IPS DF 19.7 (cell line): ENCODE data around the gene ADRA2A.

Experiments
- DNase-seq: peaks from one replicate; pipeline ENCODE4 v3.0.0-alpha.2; 2013; ENCODE audit warnings: low read depth, low spot score

ADRA2A gene

DNA sequence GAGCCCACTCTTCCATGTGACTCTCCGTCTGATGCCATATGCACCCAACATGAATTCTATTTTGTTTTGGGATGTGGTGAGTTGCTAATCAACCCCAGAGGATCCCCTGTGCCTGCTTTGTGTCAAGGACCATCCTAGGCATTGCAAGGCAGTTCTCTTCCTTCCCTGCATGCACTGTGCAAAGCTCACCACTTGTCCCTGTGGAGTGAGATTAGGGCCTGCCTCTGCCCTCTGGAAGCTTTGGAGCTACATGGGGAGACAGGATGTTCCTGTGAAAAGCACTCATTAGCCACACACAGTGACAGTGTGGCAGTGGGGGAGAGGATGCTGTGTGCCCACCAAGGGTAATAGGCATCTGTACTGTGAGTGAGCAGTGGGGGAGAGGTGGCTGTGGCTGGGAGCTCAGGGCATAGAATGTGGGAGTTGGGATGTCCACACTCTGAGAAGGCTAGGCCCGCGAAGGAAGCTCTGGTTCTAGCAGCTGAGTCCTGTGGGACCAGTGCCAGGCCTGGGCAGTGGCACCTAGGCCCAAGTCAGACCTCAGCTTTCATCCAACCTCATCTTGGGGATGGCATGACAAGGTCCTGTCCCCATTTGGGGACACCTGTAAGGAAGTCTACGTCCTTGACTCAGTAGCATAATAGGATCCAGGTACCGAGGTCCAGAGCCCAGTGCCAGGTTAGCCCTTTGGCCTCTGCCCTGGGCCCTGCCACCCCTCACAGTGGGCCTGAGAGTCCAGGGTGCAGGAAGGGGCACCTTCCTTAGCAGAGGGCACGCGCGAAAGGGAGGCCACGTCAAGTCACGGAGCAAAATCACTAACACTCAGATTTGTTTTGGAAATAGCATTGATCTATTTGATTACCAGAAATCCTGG lies 6.6 kb downstream of the ADRA2A start:
- DNase-seq: no peak

DNA sequence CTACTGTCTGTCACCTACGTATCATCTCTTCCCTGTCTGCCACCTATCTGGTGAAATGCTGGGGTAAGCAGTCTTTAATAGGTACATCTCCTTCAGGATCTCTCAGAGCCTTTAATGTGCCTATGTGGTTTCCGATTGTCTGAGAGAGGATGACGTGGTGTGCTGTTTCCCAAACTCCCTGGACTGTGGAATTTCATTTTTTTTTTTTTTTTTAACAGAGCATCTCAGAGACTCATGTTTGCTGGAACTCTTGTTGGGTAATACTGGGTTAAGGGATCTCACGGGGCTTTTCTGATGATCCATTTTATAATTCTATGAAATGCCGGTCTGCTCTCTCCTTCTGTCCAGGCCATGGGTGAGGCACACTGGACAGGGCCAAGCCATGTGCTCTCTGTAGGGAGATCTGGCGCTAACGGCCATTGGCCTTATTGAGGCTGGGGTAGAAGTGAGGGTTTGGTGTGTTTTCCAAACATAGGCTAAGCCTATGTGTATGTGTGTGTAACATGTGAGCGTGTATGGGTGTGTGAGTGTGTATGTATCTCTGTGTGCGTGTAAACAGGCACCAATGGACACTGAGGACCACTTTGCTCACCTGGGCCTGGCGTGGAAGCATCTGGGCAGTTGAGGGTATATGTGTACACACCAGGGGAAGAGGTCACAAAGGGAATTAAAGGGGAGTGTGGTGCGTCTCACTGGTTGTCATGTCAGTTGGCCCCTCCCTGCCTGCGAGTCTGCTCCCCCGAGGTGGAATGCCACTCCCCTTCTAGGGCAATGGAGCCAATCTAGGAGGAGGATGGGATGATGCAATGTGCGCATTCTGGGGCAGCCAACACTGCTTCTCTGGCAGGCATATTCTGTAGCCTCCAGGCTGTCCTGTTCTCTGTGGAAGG lies 7.8 kb downstream of the ADRA2A start:
- DNase-seq: no peak

DNA sequence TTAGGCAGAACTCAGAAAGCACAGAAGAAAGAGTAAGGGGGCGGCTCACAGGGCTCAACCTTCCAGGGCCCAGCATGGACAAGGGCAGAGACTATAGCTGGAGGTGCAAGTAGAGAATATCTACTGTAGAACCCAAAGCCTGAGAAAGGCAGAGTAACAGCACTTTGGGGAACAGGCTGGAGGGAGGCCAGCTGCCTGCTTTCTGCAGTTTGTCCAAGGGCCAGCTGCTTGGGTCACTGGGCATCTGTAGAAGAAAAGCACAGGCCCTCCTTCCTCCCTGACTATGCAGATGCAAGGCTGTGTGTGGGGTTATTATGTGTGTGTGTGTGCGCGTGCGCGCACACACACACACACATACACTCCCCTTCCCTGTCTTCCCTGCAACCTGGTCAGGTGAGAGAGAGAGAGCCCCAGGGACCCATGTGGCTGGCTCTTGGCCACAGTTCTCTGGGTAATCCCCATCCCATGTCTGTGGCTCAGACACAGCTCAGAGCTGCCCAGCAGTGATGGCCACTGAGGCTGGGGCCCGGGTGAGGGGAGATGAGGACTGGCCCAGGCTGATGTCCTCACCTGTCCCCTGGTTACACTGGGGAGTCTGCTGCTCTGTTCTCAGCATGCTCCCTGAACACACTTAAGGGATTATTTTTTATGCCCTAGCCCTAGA lies 9.0 kb downstream of the ADRA2A start:
- no peak for DNase-seq

DNA sequence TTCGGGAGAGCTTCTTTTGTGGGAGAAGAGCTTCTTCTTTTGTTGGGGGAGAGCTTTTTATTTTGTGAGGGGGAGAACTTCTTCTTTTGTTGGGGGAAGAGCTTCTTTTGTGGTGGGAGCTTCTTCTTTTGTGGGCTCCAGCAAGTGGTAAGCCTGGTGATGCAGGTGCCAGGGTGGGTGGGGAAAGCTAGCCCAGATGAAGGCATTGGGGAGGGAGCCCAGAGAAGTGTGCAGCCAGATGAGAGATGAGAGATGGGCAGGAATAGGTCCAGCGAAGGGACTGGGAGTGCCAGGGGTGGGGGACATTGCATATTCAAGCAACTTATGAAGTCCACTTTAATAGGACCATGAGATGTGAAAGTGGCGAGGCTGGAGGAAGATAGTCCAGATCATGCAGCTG lies 9.7 kb downstream of the ADRA2A start:
- no peak for DNase-seq

DNA sequence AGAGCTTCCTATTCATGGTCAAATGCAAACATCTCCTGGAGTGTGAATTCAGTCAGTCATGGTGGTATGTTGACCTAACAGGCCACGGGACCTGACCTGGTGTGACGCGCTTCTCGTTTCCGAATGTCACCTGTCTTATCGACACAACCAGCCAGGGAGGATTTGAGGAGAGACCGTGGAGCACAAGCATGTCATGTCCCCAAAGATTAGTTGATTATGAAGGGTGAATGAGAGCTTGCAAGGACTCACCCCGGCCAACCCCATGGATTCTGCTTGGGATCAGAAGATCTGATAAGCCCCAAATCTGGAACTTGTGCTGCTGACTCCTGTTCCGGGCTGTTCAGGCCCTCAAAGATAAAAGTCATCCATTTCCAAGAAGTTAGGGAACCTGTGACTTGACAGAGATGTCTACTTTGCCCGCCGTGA lies 10.5 kb downstream of the ADRA2A start:
- DNase-seq: no peak

DNA sequence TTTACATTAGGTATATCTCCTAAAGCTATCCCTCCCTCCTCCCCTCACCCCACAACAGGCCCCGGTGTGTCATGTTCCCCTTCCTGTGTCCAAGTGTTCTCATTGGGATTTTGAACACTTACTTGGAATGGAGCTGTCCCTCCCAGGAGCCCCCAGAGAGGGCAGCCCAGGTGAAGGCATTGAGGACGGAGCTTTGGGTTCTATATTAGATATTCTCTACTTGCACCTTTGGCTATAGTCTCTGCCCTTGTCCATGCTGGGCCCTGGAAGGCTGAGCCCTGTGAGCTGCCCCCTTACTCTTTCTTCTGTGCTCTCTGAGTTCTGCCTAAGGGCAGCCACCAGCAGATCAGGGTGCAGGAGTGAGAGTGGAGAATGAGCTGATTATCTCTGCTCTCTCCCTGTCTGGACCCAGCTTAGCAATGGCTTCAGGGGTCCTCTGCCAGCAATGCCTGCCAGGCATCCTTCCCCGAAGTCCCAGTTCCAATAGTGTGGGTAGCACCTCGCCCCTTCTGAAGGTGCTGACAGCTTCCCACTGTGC lies 11.2 kb downstream of the ADRA2A start:
- DNase-seq: no peak

DNA sequence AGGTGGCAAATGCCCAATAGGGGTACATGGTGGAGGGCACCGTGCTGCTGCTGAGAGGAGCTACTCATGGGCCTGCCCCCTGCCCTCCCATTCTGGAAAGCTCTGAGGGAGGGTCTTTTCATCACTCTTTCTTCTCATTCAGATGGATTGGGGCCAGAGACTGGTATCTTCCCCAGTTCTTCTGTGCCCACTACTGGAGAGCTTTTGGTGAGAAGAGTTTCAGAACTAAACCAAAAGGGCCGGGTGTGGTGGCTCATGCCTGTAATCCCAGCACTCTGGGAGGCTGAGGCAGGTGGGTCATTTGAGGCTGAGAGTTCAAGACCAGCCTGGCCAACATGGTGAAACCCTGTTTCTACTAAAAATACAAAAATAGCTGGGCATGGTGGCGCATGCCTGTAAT lies 12.5 kb downstream of the ADRA2A start:
- no peak for DNase-seq

DNA sequence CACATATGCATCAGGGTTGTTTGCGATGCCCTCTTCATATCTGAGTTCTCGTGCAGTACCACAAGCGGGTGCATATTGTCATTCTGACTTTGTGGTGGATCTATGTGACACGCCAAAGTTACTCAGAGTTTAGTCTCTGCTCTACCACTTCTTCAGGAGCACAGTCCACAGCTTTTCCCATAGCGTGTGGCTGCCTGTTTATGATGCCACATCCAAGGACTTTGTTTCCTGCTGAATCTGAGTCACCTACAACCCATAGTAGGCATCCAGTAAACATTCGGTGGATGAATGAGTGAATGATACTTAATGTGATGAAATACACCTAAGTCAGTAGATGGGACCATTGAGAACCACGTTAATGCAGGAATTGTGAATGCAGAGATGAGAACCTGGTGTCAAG lies 15.0 kb downstream of the ADRA2A start:
- no peak for DNase-seq

DNA sequence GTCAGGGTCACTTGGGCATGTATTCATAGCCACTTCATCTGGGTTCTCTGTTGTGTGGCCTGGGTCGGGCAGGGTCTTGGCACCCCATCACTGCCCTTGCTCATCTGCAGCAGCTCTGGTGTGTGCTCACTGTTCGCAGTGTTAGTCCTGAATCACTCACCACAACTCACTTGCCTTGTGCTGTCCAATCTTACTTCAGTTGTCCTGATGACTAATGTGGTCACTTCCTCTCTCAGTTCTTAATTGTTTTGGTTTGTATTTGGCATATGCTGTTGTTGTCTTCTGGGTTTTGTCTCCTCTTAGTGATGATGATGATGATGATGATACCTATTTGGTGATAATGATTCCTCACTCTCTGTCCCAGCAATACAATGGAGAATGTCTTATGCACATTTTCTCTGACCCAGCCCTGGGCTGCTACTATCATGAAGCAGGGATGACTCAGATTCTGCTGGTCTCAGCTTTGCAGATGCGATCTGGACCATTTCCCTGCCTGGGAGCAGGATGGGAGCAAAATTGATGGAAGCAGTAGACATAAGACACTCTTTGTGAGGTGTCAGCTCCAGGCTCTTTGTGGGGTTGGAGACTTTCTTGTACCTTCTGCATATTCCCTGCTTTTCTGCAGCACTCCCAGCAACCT lies 17.0 kb downstream of the ADRA2A start:
- no peak for DNase-seq

DNA sequence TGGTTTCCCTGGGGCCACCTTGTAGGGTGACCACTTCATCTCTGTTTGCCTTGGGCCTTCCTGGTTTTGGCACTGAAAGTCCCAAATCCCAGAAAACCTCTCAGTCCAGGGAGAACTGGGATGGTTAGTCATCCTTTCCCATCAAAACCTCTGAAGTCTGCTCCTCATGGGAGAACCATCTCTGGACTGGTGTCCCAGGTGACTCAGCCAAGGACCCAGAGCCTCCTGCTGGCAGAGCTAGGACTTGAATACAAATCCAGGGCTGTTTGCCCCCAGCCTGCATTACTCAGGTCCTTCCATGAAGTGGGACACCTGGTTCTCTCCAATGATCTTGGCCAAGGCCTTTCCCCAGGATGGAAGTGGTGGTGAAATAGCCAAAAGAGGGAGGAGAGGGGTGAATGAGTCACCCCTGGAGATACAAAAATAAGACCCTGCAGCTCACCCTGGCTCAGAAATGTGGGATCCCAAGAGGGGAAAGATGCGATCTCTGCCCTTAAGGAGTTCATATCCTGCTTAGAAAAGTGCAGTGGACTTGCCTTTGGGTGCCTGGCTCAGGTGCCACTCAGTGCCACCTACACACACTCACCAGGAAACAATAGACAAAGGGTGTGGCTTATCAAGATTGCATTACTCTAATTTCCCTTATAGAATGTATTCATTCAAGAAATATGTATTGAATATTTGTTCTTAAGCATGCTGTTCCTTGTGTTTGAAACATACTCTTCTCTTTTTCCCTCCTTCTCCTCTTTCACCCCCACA lies 22.0 kb downstream of the ADRA2A start:
- no peak for DNase-seq

DNA sequence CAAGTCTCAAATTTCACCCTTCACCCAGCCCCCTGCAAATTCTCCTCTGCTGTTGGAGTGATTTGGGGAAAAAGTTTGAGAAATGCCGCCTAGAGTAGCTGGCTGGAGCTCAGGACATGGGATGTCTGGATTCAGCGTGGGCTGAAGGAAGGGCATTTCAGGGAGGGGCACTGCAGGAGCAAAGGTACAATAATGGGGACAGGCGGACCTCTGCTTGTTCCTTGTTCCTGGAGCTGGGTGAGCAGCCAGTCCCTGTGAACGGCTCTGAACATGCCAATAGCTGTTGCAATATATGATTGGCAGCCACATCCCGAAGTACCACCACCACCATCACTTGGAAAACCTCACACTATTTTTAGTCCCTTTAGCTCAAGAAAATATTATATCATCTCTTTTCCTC lies 23.4 kb downstream of the ADRA2A start:
- DNase-seq: no peak

DNA sequence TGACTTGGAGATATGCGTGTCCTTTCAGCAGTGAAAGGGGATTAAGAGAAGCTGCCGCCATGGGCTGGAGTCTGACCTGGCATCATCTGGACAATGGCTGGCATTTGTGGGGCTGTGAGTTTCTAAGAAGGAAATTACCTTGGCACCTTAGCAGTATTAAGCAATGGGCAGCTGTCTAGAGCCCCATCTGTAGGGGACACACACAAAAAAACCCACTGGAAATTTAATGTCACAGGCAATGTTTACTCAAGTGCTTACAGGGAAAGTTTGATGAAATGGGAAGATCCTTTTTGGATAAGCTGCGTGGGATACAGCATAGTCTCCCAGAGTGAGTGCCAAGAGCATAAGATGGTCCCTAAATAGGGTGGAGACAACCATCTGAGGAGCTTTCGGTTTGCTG lies 25.0 kb downstream of the ADRA2A start:
- DNase-seq: no peak

DNA sequence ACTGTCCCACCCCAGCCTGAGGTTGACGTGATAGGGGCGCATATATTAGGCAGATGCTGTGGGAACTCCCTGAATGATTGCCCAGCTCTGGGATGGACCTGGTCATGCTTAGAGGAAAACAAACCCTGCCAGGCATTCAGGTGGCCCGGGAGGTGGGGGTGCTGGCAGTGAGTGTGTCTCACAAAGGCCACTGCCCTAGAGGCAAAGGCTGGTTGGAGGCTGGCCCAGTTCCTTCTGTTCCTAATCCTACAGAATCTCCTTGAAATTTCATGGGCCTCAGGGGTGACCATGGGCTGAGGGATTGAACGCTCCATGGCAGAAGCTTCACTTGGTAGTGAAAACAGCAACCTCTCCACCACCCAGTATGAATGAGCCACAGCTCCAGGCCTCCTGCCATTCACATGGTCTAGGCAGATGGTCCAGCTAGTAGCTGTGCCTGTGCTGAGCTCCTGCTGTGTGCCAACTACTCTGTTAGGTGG lies 25.6 kb downstream of the ADRA2A start:
- DNase-seq: no peak

DNA sequence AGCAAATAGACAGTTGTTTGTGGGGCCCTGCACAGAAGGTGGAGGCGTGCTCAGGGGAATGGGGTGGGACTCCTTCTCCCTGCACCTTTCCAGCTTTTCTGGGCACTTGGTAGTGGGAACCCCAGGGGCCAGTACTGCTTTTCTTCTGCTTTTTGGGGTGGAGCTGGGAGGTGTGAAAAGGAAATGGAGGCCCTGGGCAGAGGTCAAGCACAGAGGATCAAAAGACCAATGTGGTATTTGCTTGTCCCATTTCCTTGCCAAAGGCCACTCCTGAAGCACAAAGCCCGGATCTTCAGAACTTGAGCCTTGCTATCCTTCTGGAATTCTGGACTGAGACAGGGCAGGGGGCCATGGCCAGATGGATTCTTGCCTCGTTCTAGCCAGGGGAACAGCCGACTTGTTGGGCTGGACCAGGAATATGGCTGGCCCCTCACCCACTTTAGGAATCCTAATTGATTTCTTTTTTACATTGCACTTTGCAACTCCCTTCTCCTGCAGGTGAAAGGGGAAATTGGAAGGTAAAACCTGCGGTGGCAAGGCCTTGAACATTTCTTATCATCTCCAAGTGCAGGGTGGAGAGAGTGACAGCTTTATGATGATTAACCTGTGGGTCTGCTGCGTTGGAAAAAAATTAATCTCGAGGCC lies 26.5 kb downstream of the ADRA2A start:
- no peak for DNase-seq

DNA sequence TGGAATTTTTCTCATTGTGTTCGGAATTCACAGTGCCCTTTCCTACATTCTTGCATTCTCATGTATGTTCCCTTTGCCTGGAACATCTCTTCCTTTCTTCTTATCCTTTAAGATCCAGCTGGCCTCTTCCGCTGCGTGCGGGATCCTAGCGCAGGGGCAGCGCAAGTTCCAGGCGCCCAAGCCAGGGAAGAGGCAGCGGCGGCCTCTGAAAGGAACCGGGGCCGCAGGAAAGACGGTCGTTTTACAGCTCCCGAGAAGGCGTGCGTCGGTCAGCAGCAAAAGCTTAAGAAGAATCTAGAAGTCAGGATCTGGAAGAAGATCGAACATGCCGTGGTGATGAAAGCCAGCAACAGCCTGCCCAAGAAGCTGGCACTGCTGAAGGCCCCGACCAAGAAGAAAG lies 28.0 kb downstream of the ADRA2A start:
- DNase-seq: no peak

DNA sequence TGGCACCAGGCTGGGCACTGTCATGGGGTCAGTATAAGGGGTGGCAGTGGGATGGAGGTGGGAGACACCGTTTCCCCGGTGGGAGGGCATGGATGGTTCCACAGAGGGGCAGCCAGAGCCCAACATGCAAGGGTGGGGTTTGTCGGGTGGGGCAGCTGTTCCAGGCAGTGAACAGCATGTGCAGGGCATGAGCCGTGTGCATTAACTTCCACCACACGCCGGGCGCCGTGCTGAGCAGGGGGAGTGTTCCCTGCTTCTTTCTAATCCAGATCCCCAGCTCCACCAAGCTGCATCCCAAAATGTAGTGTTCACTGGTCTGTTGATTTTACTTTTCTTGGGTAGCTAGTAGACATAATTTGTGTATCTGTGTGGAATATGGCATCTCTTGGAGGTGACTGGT lies 29.3 kb downstream of the ADRA2A start:
- DNase-seq: no peak

DNA sequence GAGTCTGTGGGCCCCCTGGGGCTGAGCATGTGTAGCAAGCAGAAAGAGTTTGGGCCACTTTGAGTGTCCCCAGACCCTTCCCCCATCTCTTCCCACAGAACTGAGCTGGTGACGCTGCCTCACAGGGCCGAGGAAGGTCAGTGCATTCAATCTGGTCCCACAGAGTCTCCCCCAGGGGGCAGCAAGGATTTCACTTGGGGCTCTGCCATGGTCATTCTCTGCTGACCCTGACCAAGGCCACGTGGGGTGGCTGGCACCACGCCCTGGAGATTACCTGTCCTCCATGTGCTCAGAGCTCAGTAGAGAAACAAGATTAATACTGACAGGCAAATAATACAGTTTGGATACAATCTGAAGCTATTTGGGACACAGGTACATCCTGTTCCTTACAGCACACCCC lies 30.2 kb downstream of the ADRA2A start:
- DNase-seq: no peak

DNA sequence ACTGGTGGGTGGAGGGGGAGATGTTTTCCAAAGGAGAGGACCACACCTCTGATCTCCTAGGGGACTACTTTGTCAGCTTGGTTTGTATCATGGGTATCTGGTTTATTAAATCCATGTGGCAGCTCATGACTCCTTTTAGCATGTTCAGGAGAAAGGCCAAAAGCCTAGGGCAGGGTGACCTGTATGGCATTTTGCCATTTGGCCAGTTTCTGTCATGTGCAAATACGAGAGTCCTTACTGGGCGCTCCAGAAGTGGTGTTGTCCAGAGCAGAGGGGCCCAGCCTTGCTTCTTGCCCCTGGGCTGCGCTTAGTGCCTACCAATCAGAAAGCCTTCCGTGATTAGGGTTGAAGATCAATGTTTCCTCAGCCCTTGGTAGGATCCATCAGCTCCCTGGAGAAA lies 31.0 kb downstream of the ADRA2A start:
- no peak for DNase-seq

DNA sequence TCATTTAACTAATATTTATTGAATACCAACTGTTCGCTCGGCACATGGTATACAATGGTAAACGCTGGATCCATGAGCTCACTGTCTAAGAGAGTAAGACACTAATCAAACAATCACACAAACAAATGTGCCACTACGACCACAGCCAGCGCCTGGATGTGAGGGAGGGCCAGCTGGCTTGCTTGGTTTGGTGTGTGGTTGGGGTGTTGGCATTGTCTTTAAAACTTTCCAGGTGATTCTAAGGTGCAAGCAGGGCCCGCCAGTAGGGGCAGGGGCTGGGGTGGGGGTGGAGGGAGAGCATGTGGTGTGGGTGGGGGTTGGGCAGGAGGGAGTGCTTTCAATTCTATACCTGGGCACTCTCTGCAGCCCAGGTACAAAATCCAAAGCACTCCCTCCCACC lies 31.6 kb downstream of the ADRA2A start:
- DNase-seq: no peak
